Measurements from ENCODE around the gene CCDC92B. TPM values are rescaled to one million over a fixed set of nuclear protein-coding genes. Genes with fewer than 3 reads are reported as not detected.

Gene CCDC92B
- total RNA-seq, 1 donor from 2014 or later = not detected

- no peak for TF ChIP-seq CTCF (IDR thresholded peaks at IDR 0.05; ENCODE audit: insufficient read depth, low read length, severe bottlenecking)
- Histone ChIP-seq H3K4me3 (ENCODE audit: low read depth, low read length) (no peak overlapping the region), H3K27me3 (ENCODE audit: control insufficient read depth, insufficient read depth, low read length) (no peaks in the 10 kb centered on the region), H3K36me3 (ENCODE audit: control insufficient read depth, insufficient read depth, low read length) (peaks cover 31% of the 10 kb centered on the region)
- FAIRE-seq (no peak), DNase-seq (ENCODE audit: low read depth) (no peak)
Measured at GRCh38 chr17:2691069-2691871, 58.2 kb downstream of the CCDC92B start.

GRCh38 chr17:2690165-2691068 is 59.0 kb downstream of the CCDC92B start:
- Histone ChIP-seq H3K27me3 (ENCODE audit: control insufficient read depth, insufficient read depth, low read length) (no peaks in the 10 kb centered on the region), H3K4me3 (ENCODE audit: low read depth, low read length) (no peak overlapping the region), H3K36me3 (ENCODE audit: control insufficient read depth, insufficient read depth, low read length) (peaks cover 25% of the 10 kb centered on the region)
- no peak for FAIRE-seq
- DNase-seq (ENCODE audit: low read depth) = no peak
- no peak for TF ChIP-seq CTCF (IDR thresholded peaks at IDR 0.05; ENCODE audit: insufficient read depth, low read length, severe bottlenecking)

- Histone ChIP-seq H3K27me3 (ENCODE audit: control insufficient read depth, insufficient read depth, low read length) (no peaks in the 10 kb centered on the region), H3K36me3 (ENCODE audit: control insufficient read depth, insufficient read depth, low read length) (peaks cover 22% of the 10 kb centered on the region), H3K4me3 (ENCODE audit: low read depth, low read length) (no peak overlapping the region)
- FAIRE-seq (no peak), DNase-seq (ENCODE audit: low read depth) (no peak)
- TF ChIP-seq CTCF (IDR thresholded peaks at IDR 0.05; ENCODE audit: insufficient read depth, low read length, severe bottlenecking) = no peak
Measured at GRCh38 chr17:2689411-2690164, 59.9 kb downstream of the CCDC92B start.

GRCh38 chr17:2688351-2689342 is 60.8 kb downstream of the CCDC92B start:
- Histone ChIP-seq H3K36me3 (ENCODE audit: control insufficient read depth, insufficient read depth, low read length) (peaks cover 15% of the 10 kb centered on the region), H3K4me3 (ENCODE audit: low read depth, low read length) (no peak overlapping the region), H3K27me3 (ENCODE audit: control insufficient read depth, insufficient read depth, low read length) (no peaks in the 10 kb centered on the region)
- FAIRE-seq (no peak), DNase-seq (ENCODE audit: low read depth) (no peak)
- TF ChIP-seq CTCF (IDR thresholded peaks at IDR 0.05; ENCODE audit: insufficient read depth, low read length, severe bottlenecking) = no peak

- H3K27me3 ChIP-seq (ENCODE audit: control insufficient read depth, insufficient read depth, low read length) = no peaks in the 10 kb centered on the region
- FAIRE-seq = no peak
- H3K4me3 ChIP-seq (ENCODE audit: low read depth, low read length) = no peak overlapping the region
- no peak for TF ChIP-seq CTCF (IDR thresholded peaks at IDR 0.05; ENCODE audit: insufficient read depth, low read length, severe bottlenecking)
- no peak for DNase-seq (ENCODE audit: low read depth)
- peaks cover 9% of the 10 kb centered on the region for H3K36me3 ChIP-seq (ENCODE audit: control insufficient read depth, insufficient read depth, low read length)
Measured at GRCh38 chr17:2687074-2687418, 62.4 kb downstream of the CCDC92B start.

All from bronchial epithelial cell (primary cell).